Panc1 (cell line): ENCODE results near the gene IGSF9.

Experiments used
- POLR2AphosphoS5 ChIP-seq: IDR thresholded peaks from 2 replicates; pipeline ENCODE4 v1.6.1; 2012; ENCODE audit warnings: mild to moderate bottlenecking, low read depth, low read length, moderate library complexity
- SIN3A ChIP-seq: IDR thresholded peaks from 2 replicates; pipeline ENCODE4 v1.6.1; 2012; ENCODE audit warnings: low read depth, mild to moderate bottlenecking, low read length, moderate library complexity, borderline replicate concordance; ENCODE audit not compliant: insufficient read depth
- TCF7L2 ChIP-seq: IDR thresholded peaks from 2 replicates; pipeline ENCODE4 v1.6.1; 2011; ENCODE audit warnings: mild to moderate bottlenecking, low read depth, low read length, inconsistent platforms
- TF ChIP-seq, protein P1 (sequence below): fragments of 450-650 bp; IDR thresholded peaks from 2 replicates; pipeline ENCODE4 v1.5.1; 2017; ENCODE audit warnings: mild to moderate bottlenecking
- TF ChIP-seq, protein P2 (sequence below), 2 experiments: IDR thresholded peaks; 2 replicates each; pipeline ENCODE4 v1.6.1; 2011 to 2012; ENCODE audit warnings: low read depth in 2 of 2, control low read depth in 1 of 2, low read length in 1 of 2, mild to moderate bottlenecking in 1 of 2, moderate library complexity in 1 of 2; ENCODE audit not compliant: insufficient read depth in 1 of 2

DNA sequence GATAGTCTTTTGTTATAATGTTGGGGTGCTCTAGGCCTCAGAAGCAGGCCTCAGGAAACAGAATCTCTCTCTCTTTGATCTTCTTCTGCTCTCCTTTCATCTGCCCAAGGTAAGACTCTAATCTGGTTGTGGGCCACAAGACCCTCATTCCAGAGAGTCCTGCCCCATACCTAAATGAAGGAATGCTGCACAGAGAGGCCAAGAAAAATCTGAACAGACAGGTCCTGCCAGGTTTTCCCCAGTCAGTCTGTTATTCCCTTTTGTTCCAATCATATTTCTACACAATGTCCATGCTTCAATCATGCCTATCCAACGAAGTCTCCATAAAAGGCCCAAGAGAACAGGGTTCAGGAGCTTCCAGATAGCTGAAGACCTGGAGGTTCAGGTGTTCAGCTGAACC is 38.5 kb downstream of the IGSF9 start:
- TF ChIP-seq, protein P1, sequence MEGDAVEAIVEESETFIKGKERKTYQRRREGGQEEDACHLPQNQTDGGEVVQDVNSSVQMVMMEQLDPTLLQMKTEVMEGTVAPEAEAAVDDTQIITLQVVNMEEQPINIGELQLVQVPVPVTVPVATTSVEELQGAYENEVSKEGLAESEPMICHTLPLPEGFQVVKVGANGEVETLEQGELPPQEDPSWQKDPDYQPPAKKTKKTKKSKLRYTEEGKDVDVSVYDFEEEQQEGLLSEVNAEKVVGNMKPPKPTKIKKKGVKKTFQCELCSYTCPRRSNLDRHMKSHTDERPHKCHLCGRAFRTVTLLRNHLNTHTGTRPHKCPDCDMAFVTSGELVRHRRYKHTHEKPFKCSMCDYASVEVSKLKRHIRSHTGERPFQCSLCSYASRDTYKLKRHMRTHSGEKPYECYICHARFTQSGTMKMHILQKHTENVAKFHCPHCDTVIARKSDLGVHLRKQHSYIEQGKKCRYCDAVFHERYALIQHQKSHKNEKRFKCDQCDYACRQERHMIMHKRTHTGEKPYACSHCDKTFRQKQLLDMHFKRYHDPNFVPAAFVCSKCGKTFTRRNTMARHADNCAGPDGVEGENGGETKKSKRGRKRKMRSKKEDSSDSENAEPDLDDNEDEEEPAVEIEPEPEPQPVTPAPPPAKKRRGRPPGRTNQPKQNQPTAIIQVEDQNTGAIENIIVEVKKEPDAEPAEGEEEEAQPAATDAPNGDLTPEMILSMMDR: no peak
- TF ChIP-seq POLR2AphosphoS5 (no peak), SIN3A (no peak), TCF7L2 (no peak)
- TF ChIP-seq, protein P2, sequence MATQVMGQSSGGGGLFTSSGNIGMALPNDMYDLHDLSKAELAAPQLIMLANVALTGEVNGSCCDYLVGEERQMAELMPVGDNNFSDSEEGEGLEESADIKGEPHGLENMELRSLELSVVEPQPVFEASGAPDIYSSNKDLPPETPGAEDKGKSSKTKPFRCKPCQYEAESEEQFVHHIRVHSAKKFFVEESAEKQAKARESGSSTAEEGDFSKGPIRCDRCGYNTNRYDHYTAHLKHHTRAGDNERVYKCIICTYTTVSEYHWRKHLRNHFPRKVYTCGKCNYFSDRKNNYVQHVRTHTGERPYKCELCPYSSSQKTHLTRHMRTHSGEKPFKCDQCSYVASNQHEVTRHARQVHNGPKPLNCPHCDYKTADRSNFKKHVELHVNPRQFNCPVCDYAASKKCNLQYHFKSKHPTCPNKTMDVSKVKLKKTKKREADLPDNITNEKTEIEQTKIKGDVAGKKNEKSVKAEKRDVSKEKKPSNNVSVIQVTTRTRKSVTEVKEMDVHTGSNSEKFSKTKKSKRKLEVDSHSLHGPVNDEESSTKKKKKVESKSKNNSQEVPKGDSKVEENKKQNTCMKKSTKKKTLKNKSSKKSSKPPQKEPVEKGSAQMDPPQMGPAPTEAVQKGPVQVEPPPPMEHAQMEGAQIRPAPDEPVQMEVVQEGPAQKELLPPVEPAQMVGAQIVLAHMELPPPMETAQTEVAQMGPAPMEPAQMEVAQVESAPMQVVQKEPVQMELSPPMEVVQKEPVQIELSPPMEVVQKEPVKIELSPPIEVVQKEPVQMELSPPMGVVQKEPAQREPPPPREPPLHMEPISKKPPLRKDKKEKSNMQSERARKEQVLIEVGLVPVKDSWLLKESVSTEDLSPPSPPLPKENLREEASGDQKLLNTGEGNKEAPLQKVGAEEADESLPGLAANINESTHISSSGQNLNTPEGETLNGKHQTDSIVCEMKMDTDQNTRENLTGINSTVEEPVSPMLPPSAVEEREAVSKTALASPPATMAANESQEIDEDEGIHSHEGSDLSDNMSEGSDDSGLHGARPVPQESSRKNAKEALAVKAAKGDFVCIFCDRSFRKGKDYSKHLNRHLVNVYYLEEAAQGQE (IDR thresholded peaks at IDR 0.05; ENCODE audit: insufficient read depth in 1 of 2, low read depth in 2 of 2, low read length in 1 of 2): no peak
